ENCODE measurements around the gene CYSLTR2.
A peak's percentile ranks its signal among the peaks of the same experiment; 100 is the strongest.

CYSLTR2 gene

GRCh38 chr13:48746821-48747220, 93.1 kb downstream of the CYSLTR2 start:
- no peak for DNase-seq (ENCODE audit: low read depth)

- no peak for DNase-seq (ENCODE audit: low read depth)
Observed at GRCh38 chr13:48748681-48749080, 95.0 kb downstream of the CYSLTR2 start.

GRCh38 chr13:48749144-48749543, 95.4 kb downstream of the CYSLTR2 start:
- DNase-seq (ENCODE audit: low read depth): no peak

- DNase-seq (ENCODE audit: low read depth): peak; percentile 25
Observed at GRCh38 chr13:48749699-48750473, 96.2 kb downstream of the CYSLTR2 start.

GRCh38 chr13:48750588-48751383, 97.1 kb downstream of the CYSLTR2 start:
- DNase-seq (ENCODE audit: low read depth): no peak

- no peak for DNase-seq (ENCODE audit: low read depth)
Observed at GRCh38 chr13:48760626-48761025, 106.9 kb downstream of the CYSLTR2 start.
